NT2/D1 (cell line): ENCODE results near the gene WDR31.

Experiments
- YY1 ChIP-seq: IDR thresholded peaks from 2 replicates; pipeline ENCODE4 v1.6.1; 2011; ENCODE audit not compliant: insufficient read length, insufficient read depth
- ZNF274 ChIP-seq: IDR thresholded peaks from 2 replicates; pipeline ENCODE4 v1.6.1; 2011; ENCODE audit warnings: mild to moderate bottlenecking, low read depth, low read length

DNA sequence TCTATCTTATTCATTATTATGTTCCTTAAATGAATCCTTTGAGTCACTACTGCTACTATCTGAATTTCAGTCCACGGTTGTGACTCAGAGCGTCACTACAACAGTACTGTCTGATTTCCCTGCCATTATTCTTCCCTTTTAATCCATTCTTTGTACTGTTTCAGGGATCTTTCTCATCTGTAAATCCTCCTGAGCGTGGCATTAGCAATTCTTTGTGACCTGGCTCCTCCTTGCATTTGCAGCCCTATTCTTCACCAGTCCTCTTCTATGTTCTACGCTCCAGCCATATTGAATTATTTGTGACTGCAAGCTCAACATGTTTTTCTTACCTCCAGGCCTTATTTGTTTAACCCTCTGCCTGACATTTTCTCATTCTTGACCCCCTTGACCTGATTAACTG, 58.7 kb downstream of the WDR31 start:
- TF ChIP-seq ZNF274 (no peak), YY1 (no peak)
